GM18498 (cell line): Measurements from ENCODE around the gene PAX5.

ENCODE experiments used
- ATAC-seq: cut with Tn5 transposase; IDR thresholded peaks from one replicate; pipeline ENCODE4 v1.9.1; 2021; ENCODE audit warnings: mild to moderate bottlenecking, moderate library complexity; ENCODE audit not compliant: unreplicated experiment

PAX5 gene

GRCh38 chr9:36903541-36904435, 130.3 kb downstream of the PAX5 start:
- ATAC-seq = peak; percentile 67

GRCh38 chr9:36902861-36903524, 131.1 kb downstream of the PAX5 start:
- ATAC-seq = no peak

- ATAC-seq = no peak
Observed at GRCh38 chr9:36902080-36902716, 131.9 kb downstream of the PAX5 start.

GRCh38 chr9:36901528-36901927, 132.5 kb downstream of the PAX5 start:
- no peak for ATAC-seq

- no peak for ATAC-seq
Observed at GRCh38 chr9:36900856-36901220, 133.2 kb downstream of the PAX5 start.

- ATAC-seq = no peak
Observed at GRCh38 chr9:36900136-36900855, 133.8 kb downstream of the PAX5 start.

- ATAC-seq = no peak
Observed at GRCh38 chr9:36899406-36899805, 134.7 kb downstream of the PAX5 start.

GRCh38 chr9:36898431-36899020, 135.5 kb downstream of the PAX5 start:
- no peak for ATAC-seq

- ATAC-seq = no peak
Observed at GRCh38 chr9:36897478-36897877, 136.6 kb downstream of the PAX5 start.

GRCh38 chr9:36897019-36897418, 137.0 kb downstream of the PAX5 start:
- ATAC-seq = no peak

GRCh38 chr9:36896296-36896695, 137.8 kb downstream of the PAX5 start:
- ATAC-seq = no peak

- ATAC-seq = no peak
Observed at GRCh38 chr9:36895744-36896260, 138.3 kb downstream of the PAX5 start.

GRCh38 chr9:36894695-36895310, 139.3 kb downstream of the PAX5 start:
- no peak for ATAC-seq

- ATAC-seq = no peak
Observed at GRCh38 chr9:36893911-36894310, 140.2 kb downstream of the PAX5 start.

- no peak for ATAC-seq
Observed at GRCh38 chr9:36893184-36893583, 140.9 kb downstream of the PAX5 start.

- no peak for ATAC-seq
Observed at GRCh38 chr9:36892279-36892678, 141.8 kb downstream of the PAX5 start.

GRCh38 chr9:36891341-36891811, 142.7 kb downstream of the PAX5 start:
- ATAC-seq = no peak

GRCh38 chr9:36889844-36890243, 144.2 kb downstream of the PAX5 start:
- ATAC-seq = no peak

GRCh38 chr9:36888551-36888950, 145.5 kb downstream of the PAX5 start:
- no peak for ATAC-seq

- ATAC-seq = no peak
Observed at GRCh38 chr9:36884721-36885120, 149.3 kb downstream of the PAX5 start.
